Endothelial cell of umbilical vein (primary cell): ENCODE data around the gene MTA1. TPM values are rescaled to one million over a fixed set of nuclear protein-coding genes. Genes with fewer than 3 reads are reported as not detected.

ENCODE experiments used
- BruUV-seq: library from RNA; stranded (reverse); fragments of 400-500 nt; replicated peaks from 2 replicates; lab custom pipeline; 2021; lab: Mats Ljungman, UMichigan
- CTCF ChIA-PET: fragments of 300-600, 350-600 bp; sonication (Branson Sonifier 250); formaldehyde crosslinking; loops from one replicate; lab custom pipeline; 2021; ENCODE audit warnings: antibody characterized with exemption, inconsistent platforms; lab: Charles Lee
- POLR2A ChIA-PET: fragments of 300-600, 350-600 bp; sonication (Branson Sonifier 250); formaldehyde crosslinking; loops from one replicate; lab custom pipeline; 2021; ENCODE audit warnings: antibody characterized with exemption, inconsistent platforms; lab: Charles Lee
- DNase-seq: peaks from one replicate; pipeline ENCODE4 v3.0.0-alpha.2; 2011; ENCODE audit warnings: low read depth, low spot score
- FAIRE-seq: peaks from 2 replicates; lab custom pipeline; 2011; peaks lifted over from hg19 to GRCh38; lab: Jason Lieb, UNC
- H2AFZ ChIP-seq: 2 replicates; pipeline ENCODE4 v1.6.0; 2012; ENCODE audit warnings: low read depth, low read length, control low read depth, inconsistent platforms
- H3K27ac ChIP-seq: 2 replicates; pipeline ENCODE4 v1.5.1; 2011; ENCODE audit warnings: low read depth, mild to moderate bottlenecking, control low read depth, low read length, moderate library complexity; ENCODE audit not compliant: insufficient read depth
- H3K27me3 ChIP-seq, 2 experiments: 2 replicates each; pipeline versions ENCODE4 v1.6.0 to v1.6.1; 2011; ENCODE audit warnings: low read length in 2 of 2, mixed read lengths in 1 of 2; ENCODE audit not compliant: control insufficient read depth in 2 of 2, insufficient read depth in 2 of 2
- H3K36me3 ChIP-seq, 2 experiments: 2 replicates in 1 of 2; 3 replicates in 1 of 2; pipeline ENCODE4 v1.5.1; 2011; ENCODE audit warnings: low read length in 2 of 2, mild to moderate bottlenecking in 1 of 2, moderate library complexity in 1 of 2; ENCODE audit not compliant: control insufficient read depth in 2 of 2, insufficient read depth in 2 of 2; ENCODE audit errors: extremely low read depth in 1 of 2
- H3K4me1 ChIP-seq: 3 replicates; pipeline ENCODE4 v1.5.1; 2011; ENCODE audit warnings: mild to moderate bottlenecking, low read length; ENCODE audit not compliant: control insufficient read depth, insufficient read depth; ENCODE audit errors: extremely low read depth
- H3K4me2 ChIP-seq: 2 replicates; pipeline ENCODE4 v1.6.1; 2011; ENCODE audit warnings: low read length, control low read depth, mixed read lengths; ENCODE audit not compliant: insufficient read depth
- H3K4me3 ChIP-seq, 3 experiments: fragments of 200-600 bp in 1 of 3; sonication (generic), shearing (Covaris generic) in 1 of 3; replicated peaks in 1 of 3; 2 replicates each; pipeline ENCODE4 v1.5.1; 2011 to 2016; ENCODE audit warnings: control low read depth in 3 of 3, low read length in 3 of 3, mild to moderate bottlenecking in 2 of 3, inconsistent platforms in 1 of 3, low read depth in 1 of 3, moderate library complexity in 1 of 3; ENCODE audit not compliant: insufficient read depth in 1 of 3
- H3K79me2 ChIP-seq: 2 replicates; pipeline ENCODE4 v1.6.0; 2012; ENCODE audit warnings: low read length, inconsistent platforms; ENCODE audit not compliant: control insufficient read depth, insufficient read depth
- H3K9ac ChIP-seq: replicated peaks from 2 replicates; pipeline ENCODE3; 2011; ENCODE audit warnings: low read length, control low read depth; ENCODE audit not compliant: insufficient read depth; ENCODE audit errors: extremely low read depth
- H3K9me1 ChIP-seq: replicated peaks from 3 replicates; pipeline ENCODE4 v1.6.0; 2011; ENCODE audit warnings: mild to moderate bottlenecking, low read length; ENCODE audit not compliant: control insufficient read depth, insufficient read depth; ENCODE audit errors: extremely low read depth
- H3K9me3 ChIP-seq: replicated peaks from 2 replicates; pipeline ENCODE4 v1.5.1; 2012; ENCODE audit warnings: low read length, inconsistent platforms; ENCODE audit not compliant: control insufficient read depth, insufficient read depth
- H4K20me1 ChIP-seq: replicated peaks from 2 replicates; pipeline ENCODE3; 2011; ENCODE audit warnings: mild to moderate bottlenecking, low read length; ENCODE audit not compliant: control insufficient read depth, insufficient read depth; ENCODE audit errors: extremely low read depth
- FOS ChIP-seq: IDR thresholded peaks from 2 replicates; pipeline ENCODE4 v1.6.1; 2011; ENCODE audit warnings: mild to moderate bottlenecking, low read length, moderate library complexity, borderline replicate concordance; ENCODE audit not compliant: insufficient read depth
- GATA2 ChIP-seq: IDR thresholded peaks from 2 replicates; pipeline ENCODE4 v1.7.0; 2011; ENCODE audit warnings: low read depth, mild to moderate bottlenecking, moderate library complexity, mixed read lengths, low read length; ENCODE audit not compliant: insufficient read length, insufficient read depth
- JUN ChIP-seq: IDR thresholded peaks from 2 replicates; pipeline ENCODE4 v1.6.1; 2011; ENCODE audit warnings: borderline replicate concordance, low read depth; ENCODE audit not compliant: insufficient read length, insufficient read depth
- MYC ChIP-seq: IDR thresholded peaks from one replicate; pipeline ENCODE4 v1.6.1; 2011; ENCODE audit warnings: mild to moderate bottlenecking, low read depth, low read length
- POLR2A ChIP-seq: IDR thresholded peaks from 2 replicates; pipeline ENCODE4 v1.6.1; 2012; ENCODE audit warnings: low read depth, mild to moderate bottlenecking, control low read depth, low read length
- POLR2AphosphoS5 ChIP-seq: IDR thresholded peaks from 2 replicates; pipeline ENCODE4 v1.6.1; 2012; ENCODE audit warnings: low read depth, mild to moderate bottlenecking, control low read depth, low read length, moderate library complexity; ENCODE audit not compliant: insufficient read depth
- dilution Hi-C: fragments of 300-500 bp; cut with MboI; formaldehyde crosslinking; loops from one replicate; pipeline ENCODE4 v1.15.0; 2019; ENCODE audit warnings: low sequenced_read_pairs; ENCODE audit not compliant: extremely low pct_ligation_motif_present
- intact Hi-C: fragments of 100-400 bp; cut with micrococcal nuclease; formaldehyde crosslinking; loops from one replicate; pipeline ENCODE4 v1.10.0; 2022
- polyA plus RNA-seq, 4 experiments: library from polyadenylated mRNA; depleted of rRNA in 3 of 4; stranded (reverse) in 3 of 4; unstranded in 1 of 4; fragments of >200 nt; gene quantifications; 2 replicates each; pipeline versions ENCODE4 v1.2.1 to v1.2.3, GENCODE V29; 2011 to 2012; ENCODE audit warnings: missing spikeins in 1 of 4
- total RNA-seq: library from RNA; stranded (reverse); gene quantifications from 2 replicates; pipeline ENCODE4 v1.2.3, GENCODE V29; 2021
- TF ChIP-seq, protein P1 (sequence below), 2 donors: IDR thresholded peaks; 1 replicate in 1 of 2; 2 replicates in 1 of 2; pipeline ENCODE4 v1.5.1; 2011; ENCODE audit warnings: low read length in 2 of 2, mild to moderate bottlenecking in 2 of 2, moderate library complexity in 2 of 2, control low read depth in 1 of 2, inconsistent platforms in 1 of 2, low read depth in 1 of 2; ENCODE audit not compliant: insufficient read depth in 1 of 2; ENCODE audit errors: extremely low read depth in 1 of 2
- TF ChIP-seq, protein P2 (sequence below): IDR thresholded peaks from 2 replicates; pipeline ENCODE4 v1.6.1; 2011; ENCODE audit not compliant: insufficient read depth, insufficient read length

The MTA1 gene
- total and polyA plus RNA-seq, 2 donors (not counting 3 experiments of a cell fraction or from before 2014, with no cell fraction given), result 85.2 to 167 TPM

DNA sequence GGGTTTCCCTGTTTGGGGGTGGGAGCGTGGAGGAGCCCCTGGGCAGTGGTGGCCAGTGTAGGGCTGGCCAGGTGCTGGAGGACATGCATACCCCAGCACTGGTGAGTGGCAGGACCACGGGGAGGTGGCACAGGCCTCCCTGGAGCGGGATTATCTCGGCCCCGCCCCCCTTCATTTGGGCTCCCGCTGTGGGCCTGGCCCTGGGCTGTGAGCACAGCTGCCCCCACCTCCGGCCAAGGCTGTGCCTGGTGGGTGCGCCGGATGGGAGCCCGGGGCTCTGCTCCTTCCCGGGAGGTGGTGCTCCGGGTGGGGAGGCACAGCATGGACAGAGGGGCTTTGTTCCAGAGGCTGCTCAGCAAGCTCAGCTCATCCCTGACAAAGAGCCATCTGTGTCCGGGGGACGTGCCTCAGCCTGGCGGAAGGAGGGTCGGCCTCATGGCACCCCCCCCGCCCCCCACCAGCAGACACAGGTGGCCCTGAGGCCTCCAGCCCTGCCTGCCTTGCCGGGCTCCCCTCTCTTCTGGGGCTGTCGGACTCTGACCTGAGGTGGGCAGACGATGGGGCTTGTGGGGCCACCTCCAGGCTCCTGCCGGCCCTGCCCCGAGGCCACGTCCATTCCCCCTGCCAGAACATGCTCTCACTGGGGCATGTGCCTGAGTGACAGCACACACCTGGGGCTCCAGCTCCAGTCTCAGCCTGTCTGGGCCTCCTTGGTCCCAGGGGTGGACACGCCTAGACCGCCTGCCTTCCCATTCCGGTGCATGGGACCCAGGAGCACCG lies 79.8 kb downstream of the MTA1 start:
- CTCF ChIA-PET, result interaction anchor here (1.0 kb wide), 1 partner anchor 29 kb away, joined by 3 read pairs; no protein-coding TSS in a partner anchor
- no peak overlapping the region for H3K4me2 ChIP-seq

More for the DNA sequence above, 79.8 kb downstream of the MTA1 start:
- H3K4me1 ChIP-seq, result no peaks in the 10 kb centered on the region
- H3K36me3 ChIP-seq, result no peaks in the 10 kb centered on the region
- no peaks in the 10 kb centered on the region for H3K9me3 ChIP-seq
- no peaks in the 10 kb centered on the region for H4K20me1 ChIP-seq
- H3K79me2 ChIP-seq, result no peaks in the 10 kb centered on the region
- FAIRE-seq (no peak), DNase-seq (no peak)
- no peak overlapping the region for H3K4me3 ChIP-seq
- TF ChIP-seq, protein P1, sequence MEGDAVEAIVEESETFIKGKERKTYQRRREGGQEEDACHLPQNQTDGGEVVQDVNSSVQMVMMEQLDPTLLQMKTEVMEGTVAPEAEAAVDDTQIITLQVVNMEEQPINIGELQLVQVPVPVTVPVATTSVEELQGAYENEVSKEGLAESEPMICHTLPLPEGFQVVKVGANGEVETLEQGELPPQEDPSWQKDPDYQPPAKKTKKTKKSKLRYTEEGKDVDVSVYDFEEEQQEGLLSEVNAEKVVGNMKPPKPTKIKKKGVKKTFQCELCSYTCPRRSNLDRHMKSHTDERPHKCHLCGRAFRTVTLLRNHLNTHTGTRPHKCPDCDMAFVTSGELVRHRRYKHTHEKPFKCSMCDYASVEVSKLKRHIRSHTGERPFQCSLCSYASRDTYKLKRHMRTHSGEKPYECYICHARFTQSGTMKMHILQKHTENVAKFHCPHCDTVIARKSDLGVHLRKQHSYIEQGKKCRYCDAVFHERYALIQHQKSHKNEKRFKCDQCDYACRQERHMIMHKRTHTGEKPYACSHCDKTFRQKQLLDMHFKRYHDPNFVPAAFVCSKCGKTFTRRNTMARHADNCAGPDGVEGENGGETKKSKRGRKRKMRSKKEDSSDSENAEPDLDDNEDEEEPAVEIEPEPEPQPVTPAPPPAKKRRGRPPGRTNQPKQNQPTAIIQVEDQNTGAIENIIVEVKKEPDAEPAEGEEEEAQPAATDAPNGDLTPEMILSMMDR (IDR thresholded peaks at IDR 0.05; ENCODE audit: extremely low read depth in 1 of 2, insufficient read depth in 1 of 2, low read depth in 1 of 2, low read length in 2 of 2), result no peak
- TF ChIP-seq POLR2A (no peak), MYC (no peak), GATA2 (no peak), FOS (no peak), POLR2AphosphoS5 (no peak), JUN (no peak)
- TF ChIP-seq, protein P2, sequence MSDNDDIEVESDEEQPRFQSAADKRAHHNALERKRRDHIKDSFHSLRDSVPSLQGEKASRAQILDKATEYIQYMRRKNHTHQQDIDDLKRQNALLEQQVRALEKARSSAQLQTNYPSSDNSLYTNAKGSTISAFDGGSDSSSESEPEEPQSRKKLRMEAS, result no peak
- H3K27ac ChIP-seq, result no peak overlapping the region
- no peaks in the 10 kb centered on the region for H3K9me1 ChIP-seq
- H3K9ac ChIP-seq, result no peak overlapping the region
- H2AFZ ChIP-seq, result no peak overlapping the region
- intact Hi-C loops, result no loop called here
- no TSS peak for BruUV-seq
- POLR2A ChIA-PET, result no interaction called here
- no peaks in the 10 kb centered on the region for H3K27me3 ChIP-seq
- dilution Hi-C loops, result no loop called here
